ENCODE results near the gene TOP3A.

Gene TOP3A

GRCh38 chr17:18315961-18316360 is 1.2 kb upstream of the TOP3A start:
- Histone ChIP-seq H3K4me2 (ENCODE audit: low read length) (peak overlapping the region; percentile 100), H3K36me3 (ENCODE audit: insufficient read depth, low read length) (peaks cover 57% of the 10 kb centered on the region), H3K9ac (ENCODE audit: low read length) (peak overlapping the region; percentile 82), H3K9me3 (ENCODE audit: low read length) (no peaks in the 10 kb centered on the region), H3F3A (ENCODE audit: insufficient read depth, low read length) (no peaks in the 10 kb centered on the region), H4K20me1 (ENCODE audit: insufficient read depth, low read length) (no peaks in the 10 kb centered on the region), H3K27ac (ENCODE audit: low read depth, low read length, poor library complexity, severe bottlenecking) (no peak overlapping the region), H3K27me3 (ENCODE audit: insufficient read depth, low read length) (no peaks in the 10 kb centered on the region), H3K4me3 (ENCODE audit: low read depth, low read length, poor library complexity, severe bottlenecking) (peak overlapping the region; percentile 75), H2AFZ (ENCODE audit: low read length) (no peak overlapping the region), H3K79me2 (ENCODE audit: insufficient read depth, low read length) (peaks cover 50% of the 10 kb centered on the region), H3K4me1 (ENCODE audit: insufficient read depth, low read length, severe bottlenecking) (peaks cover 77% of the 10 kb centered on the region), H3K9me2 (ENCODE audit: low read depth, low read length) (no peaks in the 10 kb centered on the region)
- TF ChIP-seq EZH2 (IDR thresholded peaks at IDR 0.05; ENCODE audit: borderline replicate concordance, low read length) (no peak), CTCF (IDR thresholded peaks at IDR 0.05; ENCODE audit: low read length) (no peak)

GRCh38 chr17:18315562-18315922 is 748 bp upstream of the TOP3A start:
- Histone ChIP-seq H4K20me1 (ENCODE audit: insufficient read depth, low read length) (no peaks in the 10 kb centered on the region), H3K9ac (ENCODE audit: low read length) (peak overlapping the region; percentile 82), H2AFZ (ENCODE audit: low read length) (no peak overlapping the region), H3K27ac (ENCODE audit: low read depth, low read length, poor library complexity, severe bottlenecking) (peak overlapping the region; percentile 82), H3K27me3 (ENCODE audit: insufficient read depth, low read length) (no peaks in the 10 kb centered on the region), H3K79me2 (ENCODE audit: insufficient read depth, low read length) (peaks cover 53% of the 10 kb centered on the region), H3K4me2 (ENCODE audit: low read length) (peak overlapping the region; percentile 100), H3K4me3 (ENCODE audit: low read depth, low read length, poor library complexity, severe bottlenecking) (peak overlapping the region; percentile 75), H3F3A (ENCODE audit: insufficient read depth, low read length) (no peaks in the 10 kb centered on the region), H3K9me3 (ENCODE audit: low read length) (no peaks in the 10 kb centered on the region), H3K9me2 (ENCODE audit: low read depth, low read length) (no peaks in the 10 kb centered on the region), H3K4me1 (ENCODE audit: insufficient read depth, low read length, severe bottlenecking) (peaks cover 72% of the 10 kb centered on the region), H3K36me3 (ENCODE audit: insufficient read depth, low read length) (peaks cover 56% of the 10 kb centered on the region)
- TF ChIP-seq EZH2 (IDR thresholded peaks at IDR 0.05; ENCODE audit: borderline replicate concordance, low read length) (no peak), CTCF (IDR thresholded peaks at IDR 0.05; ENCODE audit: low read length) (no peak)

- peak overlapping the region; percentile 100 for H3K4me2 ChIP-seq (ENCODE audit: low read length)
- H3K79me2 ChIP-seq (ENCODE audit: insufficient read depth, low read length) = peaks cover 59% of the 10 kb centered on the region
- peak overlapping the region; percentile 75 for H3K4me3 ChIP-seq (ENCODE audit: low read depth, low read length, poor library complexity, severe bottlenecking)
- peak overlapping the region; percentile 82 for H3K27ac ChIP-seq (ENCODE audit: low read depth, low read length, poor library complexity, severe bottlenecking)
- no peaks in the 10 kb centered on the region for H3K9me3 ChIP-seq (ENCODE audit: low read length)
- H3K9ac ChIP-seq (ENCODE audit: low read length) = peak overlapping the region; percentile 82
- peaks cover 59% of the 10 kb centered on the region for H3K4me1 ChIP-seq (ENCODE audit: insufficient read depth, low read length, severe bottlenecking)
- H4K20me1 ChIP-seq (ENCODE audit: insufficient read depth, low read length) = no peaks in the 10 kb centered on the region
- no peaks in the 10 kb centered on the region for H3F3A ChIP-seq (ENCODE audit: insufficient read depth, low read length)
- no peaks in the 10 kb centered on the region for H3K27me3 ChIP-seq (ENCODE audit: insufficient read depth, low read length)
- no peak overlapping the region for H2AFZ ChIP-seq (ENCODE audit: low read length)
- peaks cover 58% of the 10 kb centered on the region for H3K36me3 ChIP-seq (ENCODE audit: insufficient read depth, low read length)
- no peak for TF ChIP-seq EZH2 (IDR thresholded peaks at IDR 0.05; ENCODE audit: borderline replicate concordance, low read length)
- TF ChIP-seq CTCF (IDR thresholded peaks at IDR 0.05; ENCODE audit: low read length) = no peak
- no peaks in the 10 kb centered on the region for H3K9me2 ChIP-seq (ENCODE audit: low read depth, low read length)
Measured at GRCh38 chr17:18314059-18314730, 599 bp downstream of the TOP3A start.
